Type B pancreatic cell (in vitro differentiated cells): ENCODE results near the gene JAK3. TPM values are rescaled to one million over a fixed set of nuclear protein-coding genes. Genes with fewer than 3 reads are reported as not detected.

Experiments
- DNase-seq: peaks from one replicate; pipeline ENCODE4 v3.0.0; 2021; ENCODE audit warnings: mixed read lengths; ENCODE audit not compliant: unreplicated experiment; ENCODE audit errors: extremely low spot score
- H3K27ac Mint-ChIP-seq: 2 replicates; pipeline ENCODE4 v1.8.0; 2021; ENCODE audit warnings: mild to moderate bottlenecking, mixed read lengths
- H3K27me3 Mint-ChIP-seq: 2 replicates; pipeline ENCODE4 v1.8.0; 2021; ENCODE audit warnings: mixed read lengths
- H3K36me3 Mint-ChIP-seq: 2 replicates; pipeline ENCODE4 v1.8.0; 2021; ENCODE audit warnings: mixed read lengths
- H3K4me1 Mint-ChIP-seq: one replicate; pipeline ENCODE4 v1.8.0; 2021; ENCODE audit warnings: mixed read lengths; ENCODE audit not compliant: unreplicated experiment
- H3K4me3 Mint-ChIP-seq: 2 replicates; pipeline ENCODE4 v1.8.0; 2021; ENCODE audit warnings: mild to moderate bottlenecking, mixed read lengths
- H3K9me3 Mint-ChIP-seq: 2 replicates; pipeline ENCODE4 v1.8.0; 2021; ENCODE audit warnings: mixed read lengths
- CTCF ChIP-seq: fragments of 200-600 bp; sonication (generic); conservative IDR thresholded peaks from 2 replicates; pipeline ENCODE4 v1.5.0; 2021; ENCODE audit warnings: antibody characterized with exemption, mild to moderate bottlenecking
- total RNA-seq: library from RNA; stranded (reverse); gene quantifications from 2 replicates; pipeline ENCODE4 v1.2.1, GENCODE V29; 2021; ENCODE audit warnings: low replicate concordance

JAK3 gene
- total RNA-seq, 1 donor from 2014 or later, result 4.3 TPM

DNA sequence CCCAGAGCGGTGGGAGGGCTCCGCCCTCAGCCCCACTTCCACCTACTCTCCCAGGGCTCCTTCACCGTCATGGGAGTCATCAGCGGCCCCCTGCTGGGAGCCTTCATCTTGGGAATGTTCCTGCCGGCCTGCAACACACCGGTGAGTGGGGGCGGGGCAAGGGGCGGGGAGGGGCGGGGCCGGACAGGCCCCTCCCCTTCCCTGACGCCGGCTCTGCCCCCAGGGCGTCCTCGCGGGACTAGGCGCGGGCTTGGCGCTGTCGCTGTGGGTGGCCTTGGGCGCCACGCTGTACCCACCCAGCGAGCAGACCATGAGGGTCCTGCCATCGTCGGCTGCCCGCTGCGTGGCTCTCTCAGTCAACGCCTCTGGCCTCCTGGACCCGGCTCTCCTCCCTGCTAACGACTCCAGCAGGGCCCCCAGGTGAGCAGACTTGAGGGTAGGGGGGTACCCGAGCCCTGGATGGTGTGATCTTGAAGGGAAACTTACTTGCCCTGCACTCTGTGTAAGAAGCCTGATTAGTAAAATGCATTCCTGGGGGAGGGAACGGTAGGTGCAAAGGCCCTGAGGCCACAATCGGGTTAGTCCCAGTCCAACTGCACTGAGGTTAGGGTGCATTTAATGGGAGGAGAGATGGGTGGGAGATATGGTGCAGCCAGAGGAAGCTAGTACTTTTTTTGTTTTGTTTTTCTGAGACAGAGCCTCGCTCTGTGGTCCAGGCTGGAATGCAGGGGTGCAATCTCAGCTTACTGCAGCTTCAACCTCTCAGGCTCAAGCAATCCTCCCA, 36.0 kb upstream of the JAK3 start:
- H3K4me3 Mint-ChIP-seq, result no peak overlapping the region
- no peaks in the 10 kb centered on the region for H3K9me3 Mint-ChIP-seq
- TF ChIP-seq CTCF, result no peak
- H3K27me3 Mint-ChIP-seq, result peaks cover 20% of the 10 kb centered on the region
- no peaks in the 10 kb centered on the region for H3K36me3 Mint-ChIP-seq
- no peak overlapping the region for H3K27ac Mint-ChIP-seq
- no peak for DNase-seq
- H3K4me1 Mint-ChIP-seq, result no peaks in the 10 kb centered on the region

DNA sequence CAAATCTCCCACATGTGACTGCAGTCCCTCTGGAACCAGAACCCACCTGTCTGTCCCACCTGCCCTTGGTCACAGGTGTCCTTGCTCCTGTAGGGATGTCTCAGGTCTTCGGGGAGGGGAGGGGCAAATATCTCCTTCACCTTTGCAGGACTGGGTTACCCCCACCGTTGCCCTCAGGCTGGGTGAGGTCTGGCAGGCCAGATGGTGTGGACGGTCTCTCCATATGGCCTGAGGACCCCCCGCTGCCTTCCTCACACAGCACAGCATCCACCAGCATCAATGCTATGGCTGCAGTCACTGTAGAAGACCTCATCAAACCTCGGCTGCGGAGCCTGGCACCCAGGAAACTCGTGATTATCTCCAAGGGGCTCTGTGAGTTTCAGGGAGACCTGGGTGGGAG, 33.9 kb upstream of the JAK3 start:
- DNase-seq, result no peak
- Mint-ChIP-seq H3K27ac (no peak overlapping the region), H3K27me3 (peaks cover 16% of the 10 kb centered on the region), H3K4me3 (no peak overlapping the region), H3K4me1 (no peaks in the 10 kb centered on the region), H3K9me3 (no peaks in the 10 kb centered on the region), H3K36me3 (no peaks in the 10 kb centered on the region)
- TF ChIP-seq CTCF, result no peak

DNA sequence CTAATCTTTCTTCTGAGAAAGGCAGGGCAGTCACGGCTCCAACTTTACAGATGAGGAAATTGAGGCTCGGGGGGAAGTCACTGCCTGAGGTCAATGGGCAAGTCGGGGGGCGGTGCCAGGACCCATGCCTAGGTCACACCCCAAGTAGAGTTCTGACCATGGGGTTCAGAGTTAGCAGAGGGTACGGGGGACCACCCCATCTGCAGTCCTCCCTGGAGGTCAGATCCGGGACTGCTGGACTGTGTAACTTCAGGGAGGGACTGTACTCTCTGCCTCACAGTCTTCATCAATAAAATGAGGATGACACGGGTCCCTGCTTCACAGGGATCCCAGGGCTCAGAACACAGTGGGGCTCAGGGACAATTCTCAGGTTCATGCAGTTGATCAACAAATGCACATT, 31.7 kb upstream of the JAK3 start:
- Mint-ChIP-seq H3K36me3 (no peaks in the 10 kb centered on the region), H3K9me3 (no peaks in the 10 kb centered on the region), H3K4me3 (no peak overlapping the region), H3K4me1 (no peaks in the 10 kb centered on the region), H3K27me3 (peaks cover 21% of the 10 kb centered on the region), H3K27ac (no peak overlapping the region)
- TF ChIP-seq CTCF, result no peak
- DNase-seq, result no peak

- Mint-ChIP-seq H3K27ac (no peak overlapping the region), H3K4me3 (no peak overlapping the region), H3K4me1 (no peaks in the 10 kb centered on the region), H3K36me3 (no peaks in the 10 kb centered on the region), H3K9me3 (no peaks in the 10 kb centered on the region), H3K27me3 (peaks cover 35% of the 10 kb centered on the region)
- no peak for DNase-seq
- no peak for TF ChIP-seq CTCF
Measured at GRCh38 chr19:17877696-17878095, 29.9 kb upstream of the JAK3 start.

- peaks cover 41% of the 10 kb centered on the region for H3K27me3 Mint-ChIP-seq
- peak overlapping the region; percentile 70 for H3K4me3 Mint-ChIP-seq
- no peaks in the 10 kb centered on the region for H3K36me3 Mint-ChIP-seq
- H3K27ac Mint-ChIP-seq, result peak overlapping the region; percentile 46
- DNase-seq, result no peak
- no peaks in the 10 kb centered on the region for H3K9me3 Mint-ChIP-seq
- H3K4me1 Mint-ChIP-seq, result no peaks in the 10 kb centered on the region
- TF ChIP-seq CTCF, result no peak
Measured at GRCh38 chr19:17874758-17875135, 27.0 kb upstream of the JAK3 start.
